Suprapubic skin (tissue), 3 donors: ENCODE data around the gene IQCH.

Experiments used
- POLR2A ChIP-seq, 2 donors: fragments of 450-650 bp; IDR thresholded peaks; one replicate each; pipeline ENCODE4 v1.6.1; 2017; ENCODE audit warnings: antibody characterized with exemption in 2 of 2, mild to moderate bottlenecking in 2 of 2, moderate library complexity in 2 of 2
- TF ChIP-seq, protein P1 (sequence below), 2 donors: fragments of 200-600 bp in 1 of 2; fragments of 450-650 bp in 1 of 2; sonication (generic) in 1 of 2; IDR thresholded peaks; one replicate each; pipeline ENCODE4 v1.5.1; 2016 to 2019; ENCODE audit warnings: antibody characterized with exemption in 2 of 2, mild to moderate bottlenecking in 1 of 2, moderate library complexity in 1 of 2

DNA sequence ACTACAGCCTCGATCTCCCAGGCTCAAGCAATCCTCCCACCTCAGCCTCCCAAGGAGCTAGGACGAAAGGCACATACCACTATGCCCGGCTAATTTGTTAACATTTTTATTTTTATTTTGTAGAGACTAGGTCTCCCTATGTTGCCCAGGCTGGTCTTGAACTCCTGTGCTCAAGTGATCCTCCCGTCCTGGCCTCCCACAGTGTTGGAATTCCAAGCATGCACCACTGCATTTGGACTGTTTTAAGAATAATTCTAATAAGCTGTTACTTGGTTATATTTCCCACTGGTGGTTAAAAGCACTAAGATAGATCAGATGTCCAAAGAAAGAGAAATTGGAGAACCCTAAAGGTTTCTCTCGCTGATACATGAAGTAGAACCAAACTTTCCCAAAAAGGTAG, 3.3 kb upstream of the IQCH start:
- TF ChIP-seq, protein P1, sequence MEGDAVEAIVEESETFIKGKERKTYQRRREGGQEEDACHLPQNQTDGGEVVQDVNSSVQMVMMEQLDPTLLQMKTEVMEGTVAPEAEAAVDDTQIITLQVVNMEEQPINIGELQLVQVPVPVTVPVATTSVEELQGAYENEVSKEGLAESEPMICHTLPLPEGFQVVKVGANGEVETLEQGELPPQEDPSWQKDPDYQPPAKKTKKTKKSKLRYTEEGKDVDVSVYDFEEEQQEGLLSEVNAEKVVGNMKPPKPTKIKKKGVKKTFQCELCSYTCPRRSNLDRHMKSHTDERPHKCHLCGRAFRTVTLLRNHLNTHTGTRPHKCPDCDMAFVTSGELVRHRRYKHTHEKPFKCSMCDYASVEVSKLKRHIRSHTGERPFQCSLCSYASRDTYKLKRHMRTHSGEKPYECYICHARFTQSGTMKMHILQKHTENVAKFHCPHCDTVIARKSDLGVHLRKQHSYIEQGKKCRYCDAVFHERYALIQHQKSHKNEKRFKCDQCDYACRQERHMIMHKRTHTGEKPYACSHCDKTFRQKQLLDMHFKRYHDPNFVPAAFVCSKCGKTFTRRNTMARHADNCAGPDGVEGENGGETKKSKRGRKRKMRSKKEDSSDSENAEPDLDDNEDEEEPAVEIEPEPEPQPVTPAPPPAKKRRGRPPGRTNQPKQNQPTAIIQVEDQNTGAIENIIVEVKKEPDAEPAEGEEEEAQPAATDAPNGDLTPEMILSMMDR (IDR thresholded peaks at IDR 0.05), result no peak
- no peak for TF ChIP-seq POLR2A (IDR thresholded peaks at IDR 0.05)
